ENCODE results near the gene BACH1. TPM values are rescaled to one million over a fixed set of nuclear protein-coding genes. Genes with fewer than 3 reads are reported as not detected.

The BACH1 gene
- total RNA-seq, 3 donors from 2014 or later: 31.8 to 65.3 (median 42.3) TPM

GRCh38 chr21:29320031-29320430 lies 21.3 kb downstream of the BACH1 start:
- intact Hi-C loops (cut with DNase I; ENCODE audit: low total_unique reads): no loop called here
- Histone ChIP-seq H3K4me3 (no peak overlapping the region), H3K27me3 (no peaks in the 10 kb centered on the region), H3K9me3 (no peaks in the 10 kb centered on the region), H3K36me3 (no peaks in the 10 kb centered on the region), H3K4me1 (peaks cover 0 to 3% of the 10 kb centered on the region in 2 donors), H3K27ac (no peak overlapping the region)
- DNase-seq (ENCODE audit: low spot score in 2 of 2): no peak
- TF ChIP-seq POLR2A (IDR thresholded peaks at IDR 0.05) (no peak), POLR2AphosphoS5 (IDR thresholded peaks at IDR 0.05) (no peak), CTCF (IDR thresholded peaks at IDR 0.05) (no peak)

- intact Hi-C loops (cut with DNase I; ENCODE audit: low total_unique reads): no loop called here
- no peak for DNase-seq (ENCODE audit: low spot score in 2 of 2)
- Histone ChIP-seq H3K27ac (no peak overlapping the region), H3K27me3 (no peaks in the 10 kb centered on the region), H3K4me1 (no peaks in the 10 kb centered on the region), H3K36me3 (no peaks in the 10 kb centered on the region), H3K9me3 (no peaks in the 10 kb centered on the region), H3K4me3 (no peak overlapping the region)
- no peak for TF ChIP-seq POLR2A (IDR thresholded peaks at IDR 0.05)
- TF ChIP-seq CTCF (IDR thresholded peaks at IDR 0.05): no peak
- TF ChIP-seq POLR2AphosphoS5 (IDR thresholded peaks at IDR 0.05): no peak
Measured at GRCh38 chr21:29321217-29321616, 22.5 kb downstream of the BACH1 start.

GRCh38 chr21:29321932-29322928 lies 23.5 kb downstream of the BACH1 start:
- intact Hi-C loops (cut with DNase I; ENCODE audit: low total_unique reads): no loop called here
- no peaks in the 10 kb centered on the region for H3K36me3 ChIP-seq
- no peaks in the 10 kb centered on the region for H3K4me1 ChIP-seq
- no peaks in the 10 kb centered on the region for H3K9me3 ChIP-seq
- no peak overlapping the region for H3K4me3 ChIP-seq
- H3K27ac ChIP-seq: no peak overlapping the region
- no peaks in the 10 kb centered on the region for H3K27me3 ChIP-seq
- TF ChIP-seq CTCF (IDR thresholded peaks at IDR 0.05): no peak
- no peak for TF ChIP-seq POLR2AphosphoS5 (IDR thresholded peaks at IDR 0.05)
- TF ChIP-seq POLR2A (IDR thresholded peaks at IDR 0.05): no peak
- no peak for DNase-seq (ENCODE audit: low spot score in 2 of 2)

- Histone ChIP-seq H3K27me3 (no peaks in the 10 kb centered on the region), H3K4me1 (no peaks in the 10 kb centered on the region), H3K36me3 (no peaks in the 10 kb centered on the region), H3K9me3 (no peaks in the 10 kb centered on the region), H3K27ac (no peak overlapping the region), H3K4me3 (no peak overlapping the region)
- TF ChIP-seq POLR2AphosphoS5 (IDR thresholded peaks at IDR 0.05) (no peak), POLR2A (IDR thresholded peaks at IDR 0.05) (no peak), CTCF (IDR thresholded peaks at IDR 0.05) (no peak)
- intact Hi-C loops (cut with DNase I; ENCODE audit: low total_unique reads): no loop called here
- DNase-seq (ENCODE audit: low spot score in 2 of 2): no peak
Measured at GRCh38 chr21:29323189-29323588, 24.5 kb downstream of the BACH1 start.

- H3K4me3 ChIP-seq: no peak overlapping the region
- intact Hi-C loops (cut with DNase I; ENCODE audit: low total_unique reads): no loop called here
- no peak for DNase-seq (ENCODE audit: low spot score in 2 of 2)
- no peaks in the 10 kb centered on the region for H3K4me1 ChIP-seq
- no peaks in the 10 kb centered on the region for H3K27me3 ChIP-seq
- H3K36me3 ChIP-seq: no peaks in the 10 kb centered on the region
- H3K9me3 ChIP-seq: no peaks in the 10 kb centered on the region
- no peak overlapping the region for H3K27ac ChIP-seq
- TF ChIP-seq POLR2A (IDR thresholded peaks at IDR 0.05) (no peak), CTCF (IDR thresholded peaks at IDR 0.05) (no peak), POLR2AphosphoS5 (IDR thresholded peaks at IDR 0.05) (no peak)
Measured at GRCh38 chr21:29326914-29327554, 28.3 kb downstream of the BACH1 start.

Measured in breast epithelium (tissue), 4 donors.